Stimulated activated CD8-positive, alpha-beta memory T cell treated with anti-CD3 and anti-CD28 coated beads, Interleukin-12 subunit alpha, Interleukin-12 subunit beta, amount 100 ng/mL, for 4 hours (primary cell): ENCODE results near the gene CRB2.
"Not testable (repeated sequence)": the region's sequence is repeated elsewhere in the genome, so short reads cannot be mapped to it uniquely, and the experiment has no call there.

Experiments
- DNase-seq: peaks from one replicate; pipeline ENCODE4 v3.0.0-alpha.2; 2020; ENCODE audit warnings: low read depth

Gene CRB2

GRCh38 chr9:123329329-123329955 lies 26.6 kb upstream of the CRB2 start:
- DNase-seq = no peak

- no peak for DNase-seq
Observed at GRCh38 chr9:123331346-123332060, 24.5 kb upstream of the CRB2 start.

DNA sequence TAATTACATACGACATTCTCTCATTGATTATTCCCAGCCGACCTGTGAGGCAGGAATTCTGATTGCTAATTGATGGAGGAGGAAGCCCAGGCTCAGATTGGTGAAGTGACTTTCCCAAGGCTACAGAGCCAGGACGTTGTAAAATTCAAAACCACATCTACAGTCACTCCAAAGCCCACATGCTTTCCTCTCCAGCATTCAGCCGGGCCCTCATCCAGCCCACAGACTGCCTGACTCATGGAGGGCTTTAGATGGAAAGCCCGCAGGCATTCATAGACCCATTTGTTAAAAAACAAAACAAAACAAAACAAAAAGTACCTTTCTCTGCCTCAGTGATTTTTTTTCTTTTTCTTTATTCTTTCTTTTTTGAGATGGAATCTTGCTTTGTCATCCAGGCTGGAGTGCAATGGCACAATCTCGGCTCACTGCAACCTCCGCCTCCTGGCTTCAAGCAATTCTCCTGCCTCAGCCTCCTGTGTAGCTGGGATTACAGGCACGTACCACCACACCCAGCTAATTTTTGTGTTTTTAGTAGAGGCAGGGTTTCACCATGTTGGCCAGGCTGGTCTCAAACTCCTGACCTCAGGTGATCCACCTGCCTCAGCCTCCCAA lies 22.8 kb upstream of the CRB2 start:
- DNase-seq = not testable (repeated sequence)

DNA sequence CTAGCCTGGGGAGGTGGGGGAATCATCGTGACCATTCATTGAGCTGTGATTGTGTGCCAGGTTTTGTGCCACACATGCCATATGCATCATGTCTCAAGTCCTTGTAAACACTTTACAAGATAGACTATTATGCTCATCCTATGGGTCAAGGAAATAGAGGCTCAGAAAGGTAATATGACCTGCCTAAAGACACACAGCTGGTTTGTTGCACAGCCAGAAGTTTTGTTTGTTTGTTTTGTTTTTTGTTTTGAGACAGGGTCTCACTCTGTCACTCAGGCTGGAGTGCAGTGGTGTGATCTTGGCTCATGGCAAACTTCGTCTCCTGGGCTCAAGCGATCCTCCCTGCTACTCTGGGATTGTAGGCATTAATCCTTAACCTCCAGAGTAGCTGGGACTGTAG lies 21.4 kb upstream of the CRB2 start:
- DNase-seq = no peak

GRCh38 chr9:123335193-123335985 lies 20.6 kb upstream of the CRB2 start:
- DNase-seq = no peak

- DNase-seq = no peak
Observed at GRCh38 chr9:123335986-123336329, 20.0 kb upstream of the CRB2 start.

DNA sequence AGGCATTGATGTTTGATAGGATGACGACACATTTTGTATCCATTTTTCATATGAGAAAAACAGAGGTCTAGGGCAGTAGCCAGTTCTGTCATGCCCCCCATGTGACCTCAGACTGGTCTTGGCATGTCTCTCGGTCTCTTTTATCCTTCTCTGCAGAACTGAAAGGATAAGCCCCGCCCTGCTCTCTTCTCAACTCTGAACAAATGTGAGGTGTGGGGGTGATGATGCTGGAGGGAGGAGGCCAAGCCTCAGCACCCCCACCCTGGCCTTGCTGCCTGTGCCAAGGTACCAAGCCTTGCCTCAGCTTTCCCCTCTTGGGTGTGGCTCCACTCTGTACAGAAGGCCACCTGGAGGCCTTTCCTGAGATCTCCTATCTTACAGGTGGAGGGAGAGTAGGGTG lies 19.5 kb upstream of the CRB2 start:
- no peak for DNase-seq

DNA sequence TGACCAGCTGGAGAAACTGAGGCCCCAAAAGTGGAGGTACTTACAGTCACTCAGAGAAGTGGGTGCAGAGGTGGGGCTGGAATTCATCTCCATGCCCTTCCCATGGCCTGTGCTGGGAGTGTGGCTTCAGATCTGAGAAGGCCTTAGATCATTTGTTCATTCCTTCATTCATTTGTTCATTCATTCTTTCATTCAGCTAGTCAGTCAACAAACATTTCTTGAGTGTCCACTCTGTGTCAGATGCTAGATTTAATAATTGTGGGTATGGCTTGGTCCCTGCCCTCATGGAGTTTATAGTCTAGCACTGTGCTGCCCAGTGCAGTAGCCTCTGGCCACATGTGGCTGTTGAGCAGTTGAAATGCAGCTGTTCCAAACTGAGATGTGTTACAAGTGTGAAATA lies 19.0 kb upstream of the CRB2 start:
- DNase-seq = no peak

DNA sequence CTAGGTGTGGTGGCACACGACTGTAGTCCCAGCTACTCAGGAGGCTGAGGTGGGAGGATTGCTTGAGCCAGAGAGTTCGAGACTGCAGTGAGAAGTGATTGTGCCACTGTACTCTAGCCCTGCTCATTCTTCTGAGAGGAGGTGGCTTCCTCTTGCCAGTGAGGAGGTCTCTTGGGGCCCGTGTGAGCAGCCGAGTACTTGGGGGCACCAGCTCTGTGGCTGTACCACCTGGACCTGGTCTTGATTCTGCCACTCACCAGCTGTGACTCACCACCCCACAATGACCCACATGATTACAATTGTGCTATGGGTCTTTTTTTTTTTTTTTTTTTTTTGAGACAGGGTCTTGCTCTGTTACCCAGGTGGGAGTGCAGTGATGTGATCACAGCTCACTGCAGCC lies 18.0 kb upstream of the CRB2 start:
- DNase-seq = no peak

DNA sequence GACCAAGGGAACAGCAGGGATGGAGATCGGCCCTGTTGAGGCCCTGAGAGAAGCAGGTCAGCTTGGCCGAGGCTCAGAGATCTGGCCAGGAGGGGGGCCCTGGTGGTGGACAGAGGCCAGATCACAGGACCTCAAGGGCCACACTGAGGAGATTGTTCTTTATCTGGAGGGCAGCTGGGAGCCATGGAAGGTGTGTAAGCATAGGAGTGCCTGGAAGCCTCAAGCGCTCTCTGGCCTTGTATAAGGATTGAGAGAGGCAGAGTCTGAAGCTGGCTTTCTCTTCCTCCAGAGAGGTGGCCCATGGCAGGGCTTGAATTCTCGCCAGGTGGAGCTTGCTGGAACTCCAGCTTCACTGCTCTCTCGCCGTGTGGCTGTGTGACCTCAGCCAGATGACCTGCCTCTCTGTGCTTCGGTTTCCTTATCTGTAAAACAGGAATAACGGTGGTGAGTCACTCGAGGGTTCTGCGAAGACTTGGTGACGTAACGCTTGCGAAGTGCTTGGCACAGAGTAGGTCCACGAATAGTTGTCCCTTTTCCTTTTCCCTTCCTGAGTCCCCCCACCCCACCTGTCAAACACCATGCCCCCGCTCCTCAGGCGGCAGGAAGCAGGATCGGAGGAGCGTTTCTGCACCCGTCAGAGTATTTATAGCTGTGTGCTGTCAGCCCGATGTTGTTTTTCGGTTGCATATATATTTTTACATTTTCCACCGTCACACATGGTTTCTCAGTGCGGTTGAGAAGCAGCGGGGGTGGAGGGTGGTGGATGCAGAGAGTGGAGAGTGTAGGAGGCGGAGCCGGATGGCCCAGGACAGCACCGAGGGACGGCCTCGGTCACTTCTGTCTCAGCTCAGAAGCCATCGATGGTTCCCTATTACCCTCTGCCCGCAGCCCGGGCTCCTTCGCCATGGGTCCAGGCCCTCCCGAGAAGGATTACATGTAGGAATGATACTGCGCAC lies 17.0 kb upstream of the CRB2 start:
- DNase-seq = peak; percentile 54

DNA sequence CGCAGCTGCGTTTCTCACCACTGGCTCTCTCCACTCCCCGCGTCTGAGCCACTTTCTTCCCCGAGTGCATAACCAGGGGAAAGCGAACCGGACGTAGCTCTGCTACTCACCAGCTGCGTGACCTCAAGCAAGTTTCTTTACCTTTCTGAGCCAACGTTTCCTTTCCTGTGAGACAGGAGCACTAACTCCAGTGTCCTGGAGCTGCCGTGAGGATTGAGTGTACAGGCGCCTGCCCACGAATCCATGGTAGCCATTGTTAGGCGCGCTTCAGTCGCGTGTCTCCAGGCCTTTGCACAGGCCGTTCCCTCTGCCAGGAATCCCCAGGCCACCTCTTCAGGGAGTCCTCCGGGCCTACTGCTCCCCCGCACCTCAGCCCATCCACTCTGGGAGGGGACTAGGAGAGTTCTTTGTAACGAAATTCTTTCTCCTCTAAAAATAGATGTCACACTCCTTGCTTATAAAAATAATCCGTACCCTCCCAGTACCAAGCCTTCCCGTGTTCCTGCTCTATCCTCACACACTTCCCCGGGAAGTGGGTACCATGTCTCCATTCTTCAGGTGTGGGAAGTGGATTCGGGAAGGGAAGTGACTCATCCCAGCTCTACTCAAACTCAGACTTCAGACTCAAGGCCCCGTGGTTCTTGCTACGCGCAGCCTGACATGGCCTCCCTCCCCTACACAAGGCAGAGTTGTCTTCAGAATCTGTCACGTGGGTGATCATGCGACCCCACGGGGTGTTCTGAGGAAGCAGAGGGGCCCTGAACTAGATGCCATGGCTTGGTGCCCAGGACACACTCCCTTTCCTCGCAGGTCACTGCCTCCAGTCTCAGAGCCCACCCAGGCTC lies 16.1 kb upstream of the CRB2 start:
- DNase-seq = peak; percentile 4

DNA sequence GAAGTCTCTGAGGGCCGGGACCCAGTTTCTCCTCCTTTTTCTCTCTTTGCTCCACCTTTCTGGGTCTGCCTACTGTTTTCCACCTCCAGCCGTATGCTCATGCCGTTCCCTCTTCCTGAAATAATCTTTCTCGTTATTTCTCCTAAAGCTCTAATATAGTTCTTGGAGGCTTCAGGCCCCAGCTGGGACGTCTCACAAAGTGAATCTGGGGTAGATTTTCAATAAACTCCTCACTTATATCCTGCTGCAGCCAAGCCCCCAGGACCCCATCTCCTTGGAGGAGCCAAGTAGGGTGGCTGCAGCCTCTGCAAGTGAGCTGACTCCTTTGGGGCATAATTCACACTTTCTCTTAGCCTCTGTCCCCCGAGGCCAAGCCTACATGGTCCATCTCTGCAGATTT lies 14.2 kb upstream of the CRB2 start:
- no peak for DNase-seq

DNA sequence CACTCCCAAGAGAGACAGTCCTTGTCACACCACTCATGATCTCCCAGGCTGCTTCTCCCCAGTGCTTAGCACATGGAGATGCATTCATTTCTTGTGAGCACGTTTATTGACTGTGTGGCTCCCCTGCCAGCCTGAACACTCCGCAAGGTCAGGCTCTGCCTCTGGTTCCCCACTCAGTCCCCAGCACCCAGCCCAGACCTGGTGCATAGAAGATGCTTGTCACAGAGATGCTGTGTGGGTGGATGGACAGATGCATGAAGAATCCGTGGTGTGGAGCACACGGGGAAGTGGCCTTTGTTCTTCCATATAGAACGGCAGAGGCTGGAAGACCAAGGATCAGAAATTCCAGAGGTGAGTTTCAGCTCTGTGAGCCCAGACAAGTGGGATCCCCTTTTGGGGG lies 13.8 kb upstream of the CRB2 start:
- no peak for DNase-seq

- DNase-seq = no peak
Observed at GRCh38 chr9:123343443-123344191, 12.4 kb upstream of the CRB2 start.

DNA sequence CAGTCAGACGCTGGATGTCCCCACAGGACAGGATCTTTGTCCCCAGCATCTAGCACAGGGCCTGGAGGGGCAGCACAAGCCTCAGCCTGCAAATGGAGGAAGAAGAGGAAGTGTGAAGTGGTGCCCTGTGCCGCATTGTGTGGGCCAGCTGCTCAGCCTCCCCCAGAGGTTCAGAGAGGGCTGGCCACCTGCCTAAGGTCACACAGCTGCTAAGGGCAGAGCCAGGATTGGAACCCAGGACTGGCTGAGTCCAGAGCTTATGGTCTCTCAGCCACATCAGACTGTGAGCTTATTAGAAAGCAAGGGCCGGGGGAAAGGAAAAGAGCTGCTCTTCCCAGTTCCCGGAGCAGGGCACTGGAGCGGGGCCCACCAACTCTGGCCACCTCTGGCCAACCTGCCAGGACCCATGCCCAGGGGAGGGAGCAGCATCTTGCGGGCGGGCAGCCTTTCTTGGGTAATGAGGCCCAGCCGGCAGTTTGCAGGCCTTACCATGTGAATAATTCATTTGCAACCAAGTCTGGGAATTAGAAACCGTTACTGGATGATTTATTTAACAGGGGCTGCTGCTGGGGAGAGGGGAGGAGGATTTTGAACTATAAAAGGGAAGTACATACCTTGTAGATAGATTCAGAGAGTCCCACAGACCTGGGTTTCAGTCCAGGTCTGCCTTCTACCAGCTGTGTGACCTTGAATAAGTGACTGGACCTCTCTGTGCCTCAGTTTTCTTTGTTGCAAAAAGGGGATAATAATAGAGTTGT lies 11.6 kb upstream of the CRB2 start:
- DNase-seq = no peak

GRCh38 chr9:123345567-123345955 lies 10.4 kb upstream of the CRB2 start:
- no peak for DNase-seq

DNA sequence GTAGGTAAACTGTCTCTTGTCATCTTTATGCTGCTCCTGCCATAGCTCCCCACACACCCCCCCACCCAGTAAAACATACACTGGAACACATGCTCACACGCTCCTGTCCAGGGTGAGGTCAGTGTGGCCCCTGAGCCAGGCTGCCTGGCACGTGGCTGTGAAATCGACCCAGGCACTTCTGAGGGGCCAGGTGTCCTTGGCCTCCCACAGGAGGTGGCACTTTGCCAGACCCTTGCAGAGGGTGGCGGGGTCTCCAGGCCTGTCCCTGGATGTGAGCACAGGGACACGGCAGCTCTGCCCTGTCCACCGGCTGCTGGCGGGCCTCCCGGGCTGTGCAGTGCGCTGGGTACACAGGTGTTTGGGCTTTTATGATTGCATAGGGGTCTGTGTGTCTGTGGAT lies 10.0 kb upstream of the CRB2 start:
- DNase-seq = no peak

GRCh38 chr9:123346826-123347225 lies 9.2 kb upstream of the CRB2 start:
- no peak for DNase-seq

GRCh38 chr9:123347289-123348060 lies 8.5 kb upstream of the CRB2 start:
- DNase-seq = no peak
